GM23338 (cell line): ENCODE measurements around the gene ARL6IP4. TPM values are rescaled to one million over a fixed set of nuclear protein-coding genes. Genes with fewer than 3 reads are reported as not detected.

Experiments used
- ATAC-seq: fragments of 200-7000 bp; cut with Tn5 transposase; 3 replicates; pipeline ENCODE4 v1.9.1; 2020
- DNase-seq: peaks from one replicate; pipeline ENCODE4 v3.0.0-alpha.2; 2015; ENCODE audit warnings: low spot score
- H2AFZ ChIP-seq: fragments of 200-600 bp; sonication (generic); 2 replicates; pipeline ENCODE4 v1.8.0; 2016; ENCODE audit warnings: antibody characterized with exemption, mild to moderate bottlenecking, moderate library complexity
- H3F3A ChIP-seq: fragments of 200-600 bp; sonication (generic); replicated peaks from 2 replicates; pipeline ENCODE4 v1.8.0; 2017; ENCODE audit warnings: antibody characterized with exemption, mixed run types, low read depth
- H3K27ac ChIP-seq: fragments of 200-600 bp; sonication (generic); 2 replicates; pipeline ENCODE4 v1.6.1; 2016; ENCODE audit warnings: low read depth
- H3K27me3 ChIP-seq: fragments of 200-600 bp; sonication (generic); 2 replicates; pipeline ENCODE4 v1.8.0; 2016; ENCODE audit warnings: mild to moderate bottlenecking, mixed run types, moderate library complexity; ENCODE audit not compliant: insufficient read depth
- H3K36me3 ChIP-seq: fragments of 200-600 bp; sonication (generic); 2 replicates; pipeline ENCODE4 v1.8.0; 2016; ENCODE audit warnings: mild to moderate bottlenecking; ENCODE audit not compliant: insufficient read depth
- H3K4me1 ChIP-seq: fragments of 200-600 bp; sonication (generic); 2 replicates; pipeline ENCODE4 v1.8.0; 2016; ENCODE audit warnings: mild to moderate bottlenecking, moderate library complexity; ENCODE audit not compliant: insufficient read depth
- H3K4me2 ChIP-seq: fragments of 200-600 bp; sonication (generic); 2 replicates; pipeline ENCODE4 v1.7.1; 2017; ENCODE audit warnings: mixed run types
- H3K4me3 ChIP-seq: fragments of 200-600 bp; sonication (generic); 2 replicates; pipeline ENCODE4 v1.6.1; 2016; ENCODE audit warnings: mixed run types
- H3K79me2 ChIP-seq: fragments of 200-600 bp; sonication (generic); replicated peaks from 2 replicates; pipeline ENCODE4 v1.8.0; 2017; ENCODE audit warnings: mild to moderate bottlenecking; ENCODE audit not compliant: insufficient read depth
- H3K9me2 ChIP-seq: fragments of 200-600 bp; sonication (generic); 2 replicates; pipeline ENCODE4 v1.8.0; 2017; ENCODE audit not compliant: insufficient read depth
- H4K20me1 ChIP-seq: fragments of 200-600 bp; sonication (generic); replicated peaks from 2 replicates; pipeline ENCODE4 v1.8.0; 2017; ENCODE audit warnings: mild to moderate bottlenecking; ENCODE audit not compliant: insufficient read depth
- H3K27ac Mint-ChIP-seq: 2 replicates; pipeline ENCODE4 v1.8.0; 2020; ENCODE audit warnings: inconsistent platforms, mild to moderate bottlenecking, moderate library complexity, mixed read lengths
- H3K27me3 Mint-ChIP-seq: 3 replicates; pipeline ENCODE4 v1.8.0; 2022; ENCODE audit warnings: low read depth, mild to moderate bottlenecking, moderate library complexity, mixed read lengths, inconsistent platforms; ENCODE audit not compliant: insufficient read depth, poor library complexity
- H3K36me3 Mint-ChIP-seq: 3 replicates; pipeline ENCODE4 v1.8.0; 2021; ENCODE audit warnings: low read depth, mild to moderate bottlenecking, inconsistent platforms, moderate library complexity, mixed read lengths
- H3K4me1 Mint-ChIP-seq: 3 replicates; pipeline ENCODE4 v1.8.0; 2020; ENCODE audit warnings: mild to moderate bottlenecking, inconsistent platforms, mixed read lengths
- H3K4me3 Mint-ChIP-seq: 3 replicates; pipeline ENCODE4 v1.8.0; 2021; ENCODE audit warnings: moderate library complexity, mild to moderate bottlenecking, inconsistent platforms, mixed read lengths
- H3K9me3 Mint-ChIP-seq: 3 replicates; pipeline ENCODE4 v1.8.0; 2020; ENCODE audit warnings: moderate library complexity, mild to moderate bottlenecking, inconsistent platforms, mixed read lengths
- CREB1 ChIP-seq: fragments of 250-450 bp; sonication (Bioruptor Pico); IDR thresholded peaks from 2 replicates; pipeline ENCODE4 v1.5.0; 2020; ENCODE audit warnings: low read depth, mild to moderate bottlenecking, moderate library complexity
- ETS1 ChIP-seq: IDR thresholded peaks from 2 replicates; pipeline ENCODE4 v1.6.1; 2016; ENCODE audit warnings: antibody characterized with exemption
- EZH2phosphoT487 ChIP-seq: fragments of 200-600 bp; sonication (generic); IDR thresholded peaks from one replicate; pipeline ENCODE4 v1.8.1; 2018; ENCODE audit warnings: antibody characterized with exemption; ENCODE audit not compliant: unreplicated experiment
- JUNB ChIP-seq: IDR thresholded peaks from one replicate; pipeline ENCODE4 v1.6.1; 2016; ENCODE audit warnings: antibody characterized with exemption; ENCODE audit not compliant: unreplicated experiment
- POLR2AphosphoS5 ChIP-seq: IDR thresholded peaks from 2 replicates; pipeline ENCODE4 v1.6.1; 2016; ENCODE audit warnings: antibody characterized with exemption, low read depth
- STAT1 ChIP-seq: IDR thresholded peaks from one replicate; pipeline ENCODE4 v1.6.1; 2016; ENCODE audit warnings: antibody characterized with exemption; ENCODE audit not compliant: unreplicated experiment
- ZNF331 ChIP-seq: fragments of 250-450 bp; sonication (Bioruptor Pico); IDR thresholded peaks from 2 replicates; pipeline ENCODE4 v1.5.0; 2020; ENCODE audit warnings: low read depth, mild to moderate bottlenecking, moderate library complexity
- polyA plus RNA-seq: library from polyadenylated mRNA; unstranded; fragments of >200 nt; fragmentation: Nextera tagmentation; extraction: Ambion mirVana; gene quantifications from 2 replicates; pipeline ENCODE4 v1.2.1, GENCODE V29; 2016
- total RNA-seq: library from RNA; depleted of rRNA; stranded (reverse); fragments of >200 nt; shearing (Covaris generic); gene quantifications from 2 replicates; pipeline ENCODE4 v1.2.3, GENCODE V29; 2014

The ARL6IP4 gene
- total and polyA plus RNA-seq, 2 experiments from 2014 or later, result 85.5 to 169 TPM

GRCh38 chr12:122965851-122966742 lies 14.4 kb upstream of the ARL6IP4 start, which contains the start of gene ABCB9:
Gene ABCB9 (minus strand): TSS chr12:122966463. CDS start chr12:122960235, 6,228 bp downstream.
- Histone ChIP-seq H3K27me3 (no peaks in the 10 kb centered on the region), H4K20me1 (no peaks in the 10 kb centered on the region), H2AFZ (peak within 1 kb of the TSS; percentile 99), H3K79me2 (no peaks in the 10 kb centered on the region), H3K4me3 (peak within 1 kb of the TSS; percentile 93), H3K4me2 (peak within 1 kb of the TSS; percentile 95), H3K9me2 (no peaks in the 10 kb centered on the region), H3F3A (no peaks in the 10 kb centered on the region), H3K36me3 (no peaks in the 10 kb centered on the region), H3K27ac (no peak within 1 kb of the TSS), H3K4me1 (peaks cover 5% of the 10 kb centered on the region)
- H3K4me1 Mint-ChIP-seq, result peaks cover 16% of the 10 kb centered on the region
- no peaks in the 10 kb centered on the region for H3K9me3 Mint-ChIP-seq
- no peak within 1 kb of the TSS for H3K27ac Mint-ChIP-seq
- peaks cover 10% of the 10 kb centered on the region for H3K27me3 Mint-ChIP-seq
- DNase-seq (peak; percentile 97), ATAC-seq (peak; percentile 91)
- H3K4me3 Mint-ChIP-seq, result peak within 1 kb of the TSS; percentile 71
- TF ChIP-seq ZNF331 (CRISPR knock-in tag), result no peak
- peak; percentile 23; the same call in 1 of the 2 replicates for TF ChIP-seq CREB1 (CRISPR knock-in tag)
- peak; percentile 57 for TF ChIP-seq POLR2AphosphoS5
- H3K36me3 Mint-ChIP-seq, result no peaks in the 10 kb centered on the region

- H3K4me3 Mint-ChIP-seq, result peak overlapping the region; percentile 47
- Histone ChIP-seq H3K36me3 (no peaks in the 10 kb centered on the region), H3K4me3 (peak overlapping the region; percentile 29; the same call in 1 of the 2 replicates), H3K9me2 (no peaks in the 10 kb centered on the region), H3K4me1 (peaks cover 5% of the 10 kb centered on the region), H2AFZ (peak overlapping the region; percentile 66; the same call in 1 of the 2 replicates), H3F3A (no peaks in the 10 kb centered on the region), H3K79me2 (no peaks in the 10 kb centered on the region), H3K27ac (no peak overlapping the region), H3K27me3 (no peaks in the 10 kb centered on the region), H4K20me1 (no peaks in the 10 kb centered on the region), H3K4me2 (peak overlapping the region; percentile 71)
- H3K4me1 Mint-ChIP-seq, result peaks cover 16% of the 10 kb centered on the region
- no peak for TF ChIP-seq STAT1
- no peak for TF ChIP-seq EZH2phosphoT487
- no peak for TF ChIP-seq ETS1
- TF ChIP-seq POLR2AphosphoS5, result peak; percentile 50; the same call in 1 of the 2 replicates
- H3K9me3 Mint-ChIP-seq, result no peaks in the 10 kb centered on the region
- no peaks in the 10 kb centered on the region for H3K36me3 Mint-ChIP-seq
- DNase-seq, result no peak
- ATAC-seq, result no peak
- H3K27ac Mint-ChIP-seq, result no peak overlapping the region
- peaks cover 10% of the 10 kb centered on the region for H3K27me3 Mint-ChIP-seq
Measured at GRCh38 chr12:122966743-122967550, 13.5 kb upstream of the ARL6IP4 start.

GRCh38 chr12:122968104-122968503 lies 12.4 kb upstream of the ARL6IP4 start:
- H3K27ac ChIP-seq, result no peak overlapping the region
- H3K36me3 ChIP-seq, result no peaks in the 10 kb centered on the region
- H3K27ac Mint-ChIP-seq, result no peak overlapping the region
- H3K4me3 ChIP-seq, result no peak overlapping the region
- H3K9me3 Mint-ChIP-seq, result no peaks in the 10 kb centered on the region
- no peak for TF ChIP-seq POLR2AphosphoS5
- no peak for TF ChIP-seq STAT1
- no peak for TF ChIP-seq JUNB
- ATAC-seq (no peak), DNase-seq (no peak)
- H3K4me3 Mint-ChIP-seq, result no peak overlapping the region
- H3K4me1 Mint-ChIP-seq, result peaks cover 16% of the 10 kb centered on the region
- peaks cover 5% of the 10 kb centered on the region for H3K4me1 ChIP-seq
- H3K27me3 ChIP-seq, result no peaks in the 10 kb centered on the region
- H3K4me2 ChIP-seq, result no peak overlapping the region
- no peaks in the 10 kb centered on the region for H3K36me3 Mint-ChIP-seq
- no peaks in the 10 kb centered on the region for H3K79me2 ChIP-seq
- H4K20me1 ChIP-seq, result no peaks in the 10 kb centered on the region
- H3F3A ChIP-seq, result no peaks in the 10 kb centered on the region
- H3K9me2 ChIP-seq, result no peaks in the 10 kb centered on the region
- H3K27me3 Mint-ChIP-seq, result peaks cover 13% of the 10 kb centered on the region
- no peak overlapping the region for H2AFZ ChIP-seq
